Tibial nerve (tissue), 4 donors: ENCODE measurements around the gene CHST2. TPM values are rescaled to one million over a fixed set of nuclear protein-coding genes. Genes with fewer than 3 reads are reported as not detected.

ENCODE experiments used
- DNase-seq, 2 donors: peaks; one replicate each; pipeline ENCODE4 v3.0.0-alpha.2; 2019; ENCODE audit warnings: low spot score in 2 of 2
- H3K27ac ChIP-seq, 4 donors: fragments of 200-600 bp; sonication (generic) in 3 of 4; one replicate each; pipeline ENCODE4 v1.5.1; 2017 to 2019; ENCODE audit warnings: mild to moderate bottlenecking in 1 of 4
- H3K27me3 ChIP-seq, 2 donors: fragments of 200-600 bp; sonication (generic) in 1 of 2; one replicate each; pipeline versions ENCODE4 v1.5.1 to v1.6.0; 2017 to 2019
- H3K36me3 ChIP-seq, 3 donors: fragments of 200-600 bp; sonication (generic); one replicate each; pipeline ENCODE4 v1.5.1; 2018 to 2019
- H3K4me1 ChIP-seq, 4 donors: fragments of 200-600 bp; sonication (generic) in 3 of 4; one replicate each; pipeline ENCODE4 v1.5.1; 2017 to 2019
- H3K4me3 ChIP-seq, 4 donors: fragments of 200-600 bp; sonication (generic) in 3 of 4; one replicate each; pipeline ENCODE4 v1.5.1; 2017 to 2019; ENCODE audit warnings: mild to moderate bottlenecking in 1 of 4, moderate library complexity in 1 of 4
- H3K9me3 ChIP-seq, 4 donors: fragments of 200-600 bp; sonication (generic) in 3 of 4; one replicate each; pipeline ENCODE4 v1.5.1; 2017 to 2019
- EP300 ChIP-seq, 2 donors: sonication (generic); formaldehyde crosslinking; IDR thresholded peaks; one replicate each; pipeline ENCODE4 v1.6.1; 2017; ENCODE audit warnings: antibody characterized with exemption in 2 of 2, mild to moderate bottlenecking in 1 of 2
- POLR2A ChIP-seq, 2 donors: fragments of 450-650 bp; IDR thresholded peaks; one replicate each; pipeline ENCODE4 v1.6.1; 2017; ENCODE audit warnings: antibody characterized with exemption in 2 of 2, mild to moderate bottlenecking in 2 of 2, moderate library complexity in 2 of 2
- WGBS, 2 donors: methylation state at CpG; one replicate each; pipeline ENCODE4 v1.1.5; 2018; 5-methylcytosine and 5-hydroxymethylcytosine counted together
- total RNA-seq, 4 donors: library from RNA; depleted of rRNA; stranded (reverse); fragments of >200 nt; gene quantifications; one replicate each; pipeline ENCODE4 v1.1.0, GENCODE V29; 2016
- TF ChIP-seq, protein P1 (sequence below), 5 experiments: fragments of 200-600 bp in 3 of 5; fragments of 450-650 bp in 2 of 5; sonication (generic) in 3 of 5; IDR thresholded peaks; one replicate each; pipeline ENCODE4 v1.5.1; 2016 to 2019; ENCODE audit warnings: antibody characterized with exemption in 5 of 5, mild to moderate bottlenecking in 3 of 5, moderate library complexity in 2 of 5

CHST2 gene
- total RNA-seq, 4 donors from 2014 or later, result 14.7 to 33.7 (median 18.8) TPM

DNA sequence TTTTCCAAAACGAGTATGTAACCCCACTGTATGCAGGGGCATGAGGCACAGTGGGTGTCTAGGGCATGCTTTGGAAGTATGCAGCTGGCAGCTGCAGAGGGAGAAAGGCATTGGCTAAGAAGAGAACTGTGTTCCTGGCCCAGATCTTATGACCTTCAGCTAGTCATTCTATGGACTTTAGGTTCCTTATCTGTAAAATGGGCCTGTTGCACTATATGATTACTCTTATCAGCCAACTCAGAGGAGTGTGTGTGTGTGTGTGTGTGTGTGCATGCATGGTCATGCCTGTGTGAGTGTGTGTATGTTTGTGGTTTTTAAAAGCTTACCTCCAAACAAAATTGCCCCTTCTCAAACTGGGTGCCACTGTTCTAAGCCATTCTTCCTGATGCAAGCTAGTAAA lies 27.4 kb upstream of the CHST2 start:
- 70 to 71% methylated on average over 1 of the region's 1 CpG for WGBS, 2 donors
- H3K36me3 ChIP-seq, result no peaks in the 10 kb centered on the region

DNA sequence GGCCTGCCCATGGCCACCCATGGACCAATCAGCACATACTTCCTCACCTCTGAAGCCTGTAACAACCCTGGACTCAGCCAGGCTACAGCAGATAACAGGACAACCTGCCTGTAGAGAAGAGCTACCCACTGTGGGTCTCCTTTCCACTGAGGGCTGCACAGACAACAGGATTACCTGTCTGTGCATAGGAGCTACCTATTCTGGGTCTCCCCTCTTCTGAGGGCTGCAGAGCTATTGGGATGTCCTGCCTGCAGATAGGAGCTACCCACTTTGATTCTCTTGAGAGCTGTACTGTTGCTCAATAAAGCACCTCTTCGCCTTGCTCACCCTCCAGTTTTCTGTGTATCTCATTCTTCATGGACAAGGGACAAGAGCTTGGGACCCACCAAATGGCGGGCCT lies 23.8 kb upstream of the CHST2 start:
- Histone ChIP-seq H3K27me3 (no peaks in the 10 kb centered on the region), H3K27ac (no peak overlapping the region), H3K9me3 (no peaks in the 10 kb centered on the region), H3K4me3 (no peak overlapping the region), H3K4me1 (no peaks in the 10 kb centered on the region), H3K36me3 (no peaks in the 10 kb centered on the region)
- TF ChIP-seq POLR2A (IDR thresholded peaks at IDR 0.05) (no peak), EP300 (IDR thresholded peaks at IDR 0.05) (no peak)
- TF ChIP-seq, protein P1, sequence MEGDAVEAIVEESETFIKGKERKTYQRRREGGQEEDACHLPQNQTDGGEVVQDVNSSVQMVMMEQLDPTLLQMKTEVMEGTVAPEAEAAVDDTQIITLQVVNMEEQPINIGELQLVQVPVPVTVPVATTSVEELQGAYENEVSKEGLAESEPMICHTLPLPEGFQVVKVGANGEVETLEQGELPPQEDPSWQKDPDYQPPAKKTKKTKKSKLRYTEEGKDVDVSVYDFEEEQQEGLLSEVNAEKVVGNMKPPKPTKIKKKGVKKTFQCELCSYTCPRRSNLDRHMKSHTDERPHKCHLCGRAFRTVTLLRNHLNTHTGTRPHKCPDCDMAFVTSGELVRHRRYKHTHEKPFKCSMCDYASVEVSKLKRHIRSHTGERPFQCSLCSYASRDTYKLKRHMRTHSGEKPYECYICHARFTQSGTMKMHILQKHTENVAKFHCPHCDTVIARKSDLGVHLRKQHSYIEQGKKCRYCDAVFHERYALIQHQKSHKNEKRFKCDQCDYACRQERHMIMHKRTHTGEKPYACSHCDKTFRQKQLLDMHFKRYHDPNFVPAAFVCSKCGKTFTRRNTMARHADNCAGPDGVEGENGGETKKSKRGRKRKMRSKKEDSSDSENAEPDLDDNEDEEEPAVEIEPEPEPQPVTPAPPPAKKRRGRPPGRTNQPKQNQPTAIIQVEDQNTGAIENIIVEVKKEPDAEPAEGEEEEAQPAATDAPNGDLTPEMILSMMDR (IDR thresholded peaks at IDR 0.05), result no peak
- DNase-seq, result no peak
- 91 to 100% methylated on average over 2 of the region's 2 CpGs for WGBS, 2 donors

More for the DNA sequence above, 27.4 kb upstream of the CHST2 start:
- H3K27me3 ChIP-seq, result no peaks in the 10 kb centered on the region
- no peak overlapping the region for H3K27ac ChIP-seq
- no peak overlapping the region for H3K4me3 ChIP-seq
- no peak for DNase-seq
- no peaks in the 10 kb centered on the region for H3K4me1 ChIP-seq
- TF ChIP-seq, protein P1 (IDR thresholded peaks at IDR 0.05), result no peak
- TF ChIP-seq EP300 (IDR thresholded peaks at IDR 0.05), result no peak
- no peak for TF ChIP-seq POLR2A (IDR thresholded peaks at IDR 0.05)
- no peaks in the 10 kb centered on the region for H3K9me3 ChIP-seq

DNA sequence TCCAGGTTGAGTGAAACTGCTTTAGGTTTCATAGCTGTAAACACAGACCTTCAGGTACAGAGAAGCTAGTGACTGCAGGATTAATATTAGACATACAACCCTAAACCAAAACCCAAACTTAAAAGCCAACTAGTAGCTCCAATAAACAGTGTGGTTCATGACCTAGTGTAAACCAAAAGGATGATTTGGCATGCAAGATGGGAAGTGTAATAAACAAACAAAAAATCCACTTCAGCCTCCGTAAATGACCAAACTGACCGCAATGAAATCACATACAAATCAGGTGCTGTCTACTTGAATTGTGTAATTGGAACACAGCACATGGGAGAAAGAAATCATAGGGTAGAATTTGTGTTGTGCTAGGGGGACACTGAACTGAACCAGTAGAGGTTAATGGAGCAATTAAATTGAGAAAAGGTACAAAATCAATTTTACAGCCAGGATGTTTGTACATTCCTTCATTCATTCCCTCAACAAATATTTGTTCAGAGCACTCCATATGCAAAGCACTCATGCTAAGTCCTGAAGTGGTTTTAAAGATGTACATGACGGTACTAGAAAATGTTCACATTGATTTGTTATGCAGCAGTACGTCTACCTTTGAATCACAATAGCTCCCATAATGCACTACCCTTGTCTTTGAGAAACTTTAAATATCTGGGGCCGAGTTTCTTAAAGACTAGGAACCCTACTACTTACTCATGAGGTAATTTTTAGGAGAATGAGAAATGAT lies 21.4 kb upstream of the CHST2 start:
- Histone ChIP-seq H3K9me3 (no peaks in the 10 kb centered on the region), H3K4me3 (no peak overlapping the region), H3K27ac (no peak overlapping the region), H3K27me3 (peaks cover 0 to 4% of the 10 kb centered on the region in 2 donors), H3K36me3 (no peaks in the 10 kb centered on the region), H3K4me1 (no peaks in the 10 kb centered on the region)
- no peak for DNase-seq
- 90 to 93% methylated on average over 5 of the region's 5 CpGs for WGBS, 2 donors
- TF ChIP-seq EP300 (IDR thresholded peaks at IDR 0.05) (no peak), POLR2A (IDR thresholded peaks at IDR 0.05) (no peak)
- TF ChIP-seq, protein P1 (IDR thresholded peaks at IDR 0.05), result no peak

DNA sequence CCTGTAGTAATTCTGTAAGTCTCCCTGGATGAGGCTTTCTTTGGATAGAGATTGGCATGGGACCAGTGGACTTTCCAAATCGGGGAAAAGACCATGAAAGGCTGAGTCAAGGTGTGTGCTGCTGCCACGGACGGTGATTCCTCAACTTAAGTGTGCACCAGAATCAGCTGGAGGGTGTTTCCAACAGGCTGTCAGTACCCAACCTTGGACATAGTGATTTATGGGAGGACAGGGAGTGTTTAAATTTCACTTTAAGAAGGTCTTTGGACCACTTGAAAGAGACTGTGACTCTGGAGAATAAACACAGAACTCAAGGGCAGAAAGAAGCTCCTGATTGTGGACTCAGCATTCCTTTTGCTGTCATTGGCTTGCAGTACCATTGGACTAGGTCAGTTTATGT lies 20.4 kb upstream of the CHST2 start:
- no peak for DNase-seq
- Histone ChIP-seq H3K27me3 (peaks cover 0 to 4% of the 10 kb centered on the region in 2 donors), H3K36me3 (no peaks in the 10 kb centered on the region), H3K4me3 (no peak overlapping the region), H3K27ac (no peak overlapping the region), H3K9me3 (peaks cover 0 to 7% (median 0%) of the 10 kb centered on the region in 4 donors), H3K4me1 (no peaks in the 10 kb centered on the region)
- 59 to 72% methylated on average over 3 of the region's 3 CpGs for WGBS, 2 donors
- TF ChIP-seq EP300 (IDR thresholded peaks at IDR 0.05) (no peak), POLR2A (IDR thresholded peaks at IDR 0.05) (no peak)
- TF ChIP-seq, protein P1 (IDR thresholded peaks at IDR 0.05), result no peak

DNA sequence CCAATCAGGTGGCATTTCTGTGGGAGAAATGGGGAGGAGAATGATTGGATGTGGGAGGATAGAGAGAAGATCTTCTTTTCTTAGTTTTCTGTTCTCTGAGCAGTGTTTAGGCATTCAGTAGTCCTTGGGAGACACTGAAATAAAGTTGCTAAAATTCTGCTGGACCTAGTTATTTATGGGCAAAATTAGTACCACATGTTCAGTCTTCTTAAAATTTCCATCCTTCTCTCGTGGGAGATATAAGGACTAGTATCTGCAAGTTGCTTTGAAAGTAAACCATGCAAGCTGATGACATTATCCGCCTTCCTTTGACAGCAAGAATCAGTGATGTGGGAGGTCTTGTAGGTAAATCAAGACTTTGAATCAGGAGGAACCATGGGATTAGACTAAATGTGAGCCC lies 19.9 kb upstream of the CHST2 start:
- Histone ChIP-seq H3K27me3 (peaks cover 0 to 4% of the 10 kb centered on the region in 2 donors), H3K4me3 (no peak overlapping the region), H3K27ac (no peak overlapping the region), H3K4me1 (no peaks in the 10 kb centered on the region), H3K36me3 (no peaks in the 10 kb centered on the region), H3K9me3 (peaks cover 0 to 12% (median 1%) of the 10 kb centered on the region in 4 donors)
- DNase-seq, result no peak
- TF ChIP-seq EP300 (IDR thresholded peaks at IDR 0.05) (no peak), POLR2A (IDR thresholded peaks at IDR 0.05) (no peak)
- TF ChIP-seq, protein P1 (IDR thresholded peaks at IDR 0.05), result no peak
- WGBS, 2 donors, result 59 to 60% methylated on average over 2 of the region's 2 CpGs
